ENCODE measurements around the gene DENND1A. TPM values are rescaled to one million over a fixed set of nuclear protein-coding genes. Genes with fewer than 3 reads are reported as not detected.

DENND1A gene
- total and polyA plus RNA-seq, 2 of the 13 experiments (the other 11 are each of a cell fraction or from before 2014, with no cell fraction given), result 14.8 to 30.1 TPM

DNA sequence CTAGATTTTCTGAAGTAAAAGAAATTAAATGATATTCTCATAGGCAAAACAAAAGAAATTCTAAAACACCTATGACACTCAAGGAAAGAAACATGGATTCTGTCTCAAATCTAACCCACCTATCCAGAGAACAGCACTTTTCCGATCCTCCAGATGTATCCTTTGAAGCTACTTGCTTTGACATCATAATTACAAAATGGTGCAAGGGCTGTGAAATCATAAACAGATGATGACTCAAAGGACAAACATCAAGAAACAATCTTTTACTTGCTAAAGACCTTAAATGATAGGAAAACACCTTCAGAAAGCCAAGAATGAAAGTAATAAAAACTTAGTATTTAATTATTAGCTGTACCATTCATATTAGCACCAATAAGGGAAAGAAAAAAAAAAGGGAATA is 202.6 kb downstream of the DENND1A start (continued):
- no peak for TF ChIP-seq DBP (CRISPR knock-in tag; IDR thresholded peaks at IDR 0.05; ENCODE audit: not compliant biosample characterization)
- no peak for TF ChIP-seq ZNF354B (CRISPR knock-in tag; IDR thresholded peaks at IDR 0.05)

DNA sequence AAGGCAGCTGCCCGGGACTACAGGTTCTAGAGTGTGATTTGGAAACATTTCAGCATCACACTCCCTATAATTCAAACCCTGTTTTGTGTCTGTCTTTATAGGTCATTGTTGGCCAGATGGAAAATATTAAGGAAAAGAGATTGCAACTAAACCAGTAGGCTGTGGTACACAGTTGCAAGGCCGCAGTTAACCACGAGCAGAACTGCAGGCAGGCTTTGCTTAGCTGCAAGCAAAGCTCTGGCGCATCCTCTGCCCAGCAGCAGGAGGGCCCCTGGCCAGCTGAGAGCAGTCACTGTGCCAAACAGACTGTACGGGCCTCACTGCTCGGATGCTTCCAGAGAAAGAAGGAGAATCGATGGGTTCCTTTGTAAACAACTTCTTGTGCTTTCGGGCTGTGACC is 204.5 kb downstream of the DENND1A start:
- no peak for FAIRE-seq
- H3K4me3 ChIP-seq (replicated peaks in 1 of 3; ENCODE audit: insufficient read depth in 1 of 3, low read depth in 2 of 3, low read length in 3 of 3), result no peak overlapping the region
- H3K79me2 ChIP-seq (ENCODE audit: insufficient read depth, low read length), result no peaks in the 10 kb centered on the region
- H3K9ac ChIP-seq (ENCODE audit: insufficient read depth, low read depth, low read length), result no peak overlapping the region
- in situ Hi-C loops (cut with HindIII; ENCODE audit: extremely low pct_ligation_motif_present, low pct_unique_long_range_greater_than_20kb) (no loop called here), intact Hi-C loops (cut with micrococcal nuclease; ENCODE audit: unreplicated experiment) (no loop called here)
- CTCF ChIA-PET (ENCODE audit: low intra/inter-chr PET ratio, low total read pairs), result no interaction called here
- TF ChIP-seq TOPORS (CRISPR knock-in tag; IDR thresholded peaks at IDR 0.05) (no peak), ZNF558 (CRISPR knock-in tag; IDR thresholded peaks at IDR 0.05; ENCODE audit: borderline replicate concordance) (no peak), CENPT (CRISPR knock-in tag; IDR thresholded peaks at IDR 0.05; ENCODE audit: low read depth) (no peak), MIER2 (CRISPR knock-in tag; IDR thresholded peaks at IDR 0.05) (no peak), ZC3H13 (CRISPR knock-in tag; IDR thresholded peaks at IDR 0.05) (no peak), ZNF350 (CRISPR knock-in tag; IDR thresholded peaks at IDR 0.05; ENCODE audit: borderline replicate concordance, low read depth) (no peak), UBTF (CRISPR knock-in tag; IDR thresholded peaks at IDR 0.05) (no peak), MAFF (IDR thresholded peaks at IDR 0.05; ENCODE audit: low read depth, low read length) (no peak)
- H3K4me1 ChIP-seq (ENCODE audit: insufficient read depth, low read length), result no peaks in the 10 kb centered on the region
- no TSS peak for BruUV-seq (replicated peaks)
- WGBS (ENCODE audit: low lambda C conversion rate), result 97% methylated on average over 8 of the region's 8 CpGs
- peaks cover under 1 to 3% of the 10 kb centered on the region in 2 experiments; a peak in 1 of 5 replicates for H3K36me3 ChIP-seq (replicated peaks in 1 of 2; ENCODE audit: control insufficient read depth in 1 of 2, insufficient read depth in 2 of 2, low read length in 2 of 2)
- no peak overlapping the region for H3K27ac ChIP-seq (ENCODE audit: extremely low read length, insufficient read depth, low read length)
- H4K20me1 ChIP-seq (ENCODE audit: insufficient read depth, low read length), result no peaks in the 10 kb centered on the region
- H3K9me3 ChIP-seq (ENCODE audit: low read length), result peaks cover 18% of the 10 kb centered on the region
- no peak for ATAC-seq
- POLR2A ChIA-PET, result no interaction called here
- H2AFZ ChIP-seq (ENCODE audit: low read length), result no peak overlapping the region
- H3K4me2 ChIP-seq (ENCODE audit: low read depth, low read length), result no peak overlapping the region
- DNase-seq (ENCODE audit: low spot score), result no peak
- no peaks in the 10 kb centered on the region for H3K27me3 ChIP-seq (ENCODE audit: control insufficient read depth in 1 of 2, insufficient read depth in 2 of 2, low read length in 2 of 2)
